NT2/D1 (cell line): ENCODE data around the gene NAA38.

Experiments
- DNase-seq: peaks from one replicate; pipeline ENCODE4 v3.0.0-alpha.2; 2011; ENCODE audit warnings: low read depth, low spot score
- H3K27me3 ChIP-seq: 2 replicates; pipeline ENCODE4 v1.6.0; 2011; ENCODE audit warnings: mild to moderate bottlenecking; ENCODE audit not compliant: insufficient read length, insufficient read depth
- H3K36me3 ChIP-seq: 2 replicates; pipeline ENCODE4 v1.6.1; 2011; ENCODE audit warnings: mild to moderate bottlenecking, low read length, mixed read lengths; ENCODE audit not compliant: insufficient read depth, insufficient read length
- H3K4me1 ChIP-seq: 2 replicates; pipeline ENCODE4 v1.5.1; 2011; ENCODE audit not compliant: insufficient read depth, insufficient read length
- H3K4me3 ChIP-seq: 2 replicates; pipeline ENCODE4 v1.5.1; 2011; ENCODE audit warnings: low read depth; ENCODE audit not compliant: insufficient read length
- H3K9ac ChIP-seq: 2 replicates; pipeline ENCODE4 v1.6.0; 2011; ENCODE audit warnings: low read depth; ENCODE audit not compliant: insufficient read length
- H3K9me3 ChIP-seq: 2 replicates; pipeline ENCODE4 v1.5.1; 2011; ENCODE audit warnings: mild to moderate bottlenecking, low read length; ENCODE audit not compliant: insufficient read depth
- SUZ12 ChIP-seq: IDR thresholded peaks from 2 replicates; pipeline ENCODE4 v1.6.1; 2011; ENCODE audit not compliant: insufficient read length, insufficient read depth; ENCODE audit errors: extremely low read depth
- YY1 ChIP-seq: IDR thresholded peaks from 2 replicates; pipeline ENCODE4 v1.6.1; 2011; ENCODE audit not compliant: insufficient read length, insufficient read depth
- ZNF274 ChIP-seq: IDR thresholded peaks from 2 replicates; pipeline ENCODE4 v1.6.1; 2011; ENCODE audit warnings: mild to moderate bottlenecking, low read depth, low read length

NAA38 gene

DNA sequence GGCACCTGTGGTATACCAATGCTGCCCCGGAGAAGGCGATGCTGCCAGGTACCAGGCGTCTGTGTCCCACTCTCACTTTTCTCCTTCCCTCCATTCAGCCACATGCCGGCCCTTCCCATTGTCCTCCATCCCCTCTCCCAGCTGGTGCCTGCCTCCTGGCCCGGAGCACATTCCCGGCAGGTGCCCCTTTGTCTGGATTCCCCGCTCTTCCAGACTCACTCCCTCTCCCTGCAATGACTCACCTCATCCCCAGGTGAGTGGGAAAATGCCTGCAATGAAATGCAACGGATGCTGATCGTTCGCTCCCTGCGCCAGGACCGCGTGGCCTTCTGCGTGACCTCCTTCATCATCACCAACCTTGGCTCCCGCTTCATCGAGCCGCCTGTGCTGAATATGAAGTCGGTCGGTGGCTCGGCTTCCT, 33.8 kb downstream of the NAA38 start:
- H3K9ac ChIP-seq, result no peak overlapping the region
- DNase-seq, result no peak

GRCh38 chr17:7822126-7822525, 35.2 kb downstream of the NAA38 start:
- TF ChIP-seq YY1 (no peak), ZNF274 (no peak), SUZ12 (no peak)
- H3K27me3 ChIP-seq, result no peaks in the 10 kb centered on the region
- H3K36me3 ChIP-seq, result no peaks in the 10 kb centered on the region
- H3K9me3 ChIP-seq, result no peaks in the 10 kb centered on the region
- H3K4me3 ChIP-seq, result no peak overlapping the region
- H3K4me1 ChIP-seq, result peaks cover 4% of the 10 kb centered on the region
- H3K9ac ChIP-seq, result no peak overlapping the region
- no peak for DNase-seq

More for the DNA sequence above, 33.8 kb downstream of the NAA38 start:
- Histone ChIP-seq H3K4me3 (no peak overlapping the region), H3K4me1 (peaks cover 4% of the 10 kb centered on the region), H3K9me3 (no peaks in the 10 kb centered on the region), H3K27me3 (no peaks in the 10 kb centered on the region), H3K36me3 (no peaks in the 10 kb centered on the region)
- no peak for TF ChIP-seq YY1
- TF ChIP-seq ZNF274, result no peak
- no peak for TF ChIP-seq SUZ12

GRCh38 chr17:7820231-7820630, 37.1 kb downstream of the NAA38 start:
- DNase-seq, result no peak
- Histone ChIP-seq H3K27me3 (no peaks in the 10 kb centered on the region), H3K4me1 (peaks cover 4% of the 10 kb centered on the region), H3K4me3 (no peak overlapping the region), H3K36me3 (no peaks in the 10 kb centered on the region), H3K9ac (no peak overlapping the region), H3K9me3 (no peaks in the 10 kb centered on the region)
- no peak for TF ChIP-seq SUZ12
- no peak for TF ChIP-seq ZNF274
- no peak for TF ChIP-seq YY1

- H3K4me3 ChIP-seq, result no peak overlapping the region
- no peaks in the 10 kb centered on the region for H3K36me3 ChIP-seq
- H3K9ac ChIP-seq, result no peak overlapping the region
- DNase-seq, result no peak
- TF ChIP-seq ZNF274 (no peak), YY1 (no peak), SUZ12 (no peak)
- H3K9me3 ChIP-seq, result no peaks in the 10 kb centered on the region
- peaks cover 3% of the 10 kb centered on the region for H3K4me1 ChIP-seq
- H3K27me3 ChIP-seq, result no peaks in the 10 kb centered on the region
Measured at GRCh38 chr17:7818746-7819645, 38.4 kb downstream of the NAA38 start.

- Histone ChIP-seq H3K4me1 (no peaks in the 10 kb centered on the region), H3K27me3 (no peaks in the 10 kb centered on the region), H3K4me3 (no peak overlapping the region), H3K9me3 (no peaks in the 10 kb centered on the region), H3K36me3 (no peaks in the 10 kb centered on the region), H3K9ac (no peak overlapping the region)
- no peak for DNase-seq
- TF ChIP-seq SUZ12 (no peak), YY1 (no peak), ZNF274 (no peak)
Measured at GRCh38 chr17:7818026-7818425, 39.3 kb downstream of the NAA38 start.

DNA sequence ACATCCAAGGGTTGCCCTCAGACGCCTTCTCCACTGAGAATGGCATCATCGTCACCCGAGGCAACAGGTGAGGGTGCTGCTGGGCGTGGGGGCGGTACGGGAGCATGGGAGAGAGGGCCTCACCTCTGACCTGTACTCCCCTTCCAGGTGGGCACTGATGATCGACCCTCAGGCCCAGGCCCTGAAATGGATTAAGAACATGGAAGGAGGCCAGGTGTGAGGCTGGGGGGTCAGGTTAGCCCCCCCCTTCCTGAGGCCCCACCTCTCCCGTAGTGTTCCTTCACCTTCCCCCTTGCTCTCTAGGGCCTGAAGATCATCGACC, 39.8 kb downstream of the NAA38 start:
- Histone ChIP-seq H3K36me3 (no peaks in the 10 kb centered on the region), H3K9ac (no peak overlapping the region), H3K4me1 (no peaks in the 10 kb centered on the region), H3K27me3 (no peaks in the 10 kb centered on the region), H3K9me3 (no peaks in the 10 kb centered on the region), H3K4me3 (no peak overlapping the region)
- DNase-seq, result no peak
- TF ChIP-seq SUZ12 (no peak), ZNF274 (no peak), YY1 (no peak)

GRCh38 chr17:7816926-7817642, 40.3 kb downstream of the NAA38 start:
- no peaks in the 10 kb centered on the region for H3K27me3 ChIP-seq
- no peaks in the 10 kb centered on the region for H3K36me3 ChIP-seq
- H3K4me3 ChIP-seq, result no peak overlapping the region
- H3K9ac ChIP-seq, result no peak overlapping the region
- DNase-seq, result no peak
- TF ChIP-seq ZNF274, result no peak
- no peak for TF ChIP-seq SUZ12
- no peak for TF ChIP-seq YY1
- H3K4me1 ChIP-seq, result no peaks in the 10 kb centered on the region
- no peaks in the 10 kb centered on the region for H3K9me3 ChIP-seq
